Measurements from ENCODE around the gene TUB. TPM values are rescaled to one million over a fixed set of nuclear protein-coding genes. Genes with fewer than 3 reads are reported as not detected.

Gene TUB
- total and polyA plus RNA-seq, 2 donors (not counting 1 experiment from before 2014, with no cell fraction given) = 9.6 to 10.4 TPM

DNA sequence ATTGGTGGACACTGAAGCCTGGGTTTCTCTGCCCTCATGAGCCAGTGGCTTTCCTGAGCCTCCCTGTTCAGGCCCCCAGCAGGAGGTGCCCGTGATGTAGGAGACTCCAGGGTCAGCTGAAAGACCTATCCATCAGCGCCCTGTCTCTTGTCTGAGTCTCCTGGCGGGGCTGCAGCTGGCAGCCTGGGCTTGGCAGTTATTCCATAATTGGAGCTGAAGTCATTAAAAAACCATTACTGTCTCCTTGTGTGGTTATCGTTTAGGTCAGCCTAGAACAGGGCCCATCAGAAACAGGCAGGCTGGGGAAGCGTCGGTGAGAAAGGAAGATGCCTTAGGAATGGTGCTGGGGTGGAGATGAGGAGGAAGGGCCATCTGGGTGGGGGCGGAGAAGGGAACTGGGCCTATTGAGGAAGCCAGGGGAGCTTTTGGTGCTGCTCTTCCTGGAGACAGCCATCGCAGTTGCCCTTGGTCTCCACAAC lies 5.0 kb downstream of the TUB start:
- peak overlapping the region; percentile 13 for H3K4me2 ChIP-seq (ENCODE audit: extremely low read depth, insufficient read depth, low read length)
- no peaks in the 10 kb centered on the region for H3K4me1 ChIP-seq (ENCODE audit: control insufficient read depth, extremely low read depth, insufficient read depth, low read length)
- DNase-seq (ENCODE audit: low read depth in 2 of 2) = peak; percentile 39 to 63
- H3K27ac ChIP-seq (ENCODE audit: insufficient read depth, low read length) = no peak overlapping the region
- H3K9ac ChIP-seq (ENCODE audit: insufficient read depth, low read length) = no peak overlapping the region
- no peaks in the 10 kb centered on the region for H3K27me3 ChIP-seq (ENCODE audit: control insufficient read depth, insufficient read depth, low read length)
- no peaks in the 10 kb centered on the region for H3K79me2 ChIP-seq (ENCODE audit: control insufficient read depth, insufficient read depth, low read length)
- no peak for TF ChIP-seq EZH2 (IDR thresholded peaks at IDR 0.05; ENCODE audit: low read length, missing control alignments)
- TF ChIP-seq, protein P1, sequence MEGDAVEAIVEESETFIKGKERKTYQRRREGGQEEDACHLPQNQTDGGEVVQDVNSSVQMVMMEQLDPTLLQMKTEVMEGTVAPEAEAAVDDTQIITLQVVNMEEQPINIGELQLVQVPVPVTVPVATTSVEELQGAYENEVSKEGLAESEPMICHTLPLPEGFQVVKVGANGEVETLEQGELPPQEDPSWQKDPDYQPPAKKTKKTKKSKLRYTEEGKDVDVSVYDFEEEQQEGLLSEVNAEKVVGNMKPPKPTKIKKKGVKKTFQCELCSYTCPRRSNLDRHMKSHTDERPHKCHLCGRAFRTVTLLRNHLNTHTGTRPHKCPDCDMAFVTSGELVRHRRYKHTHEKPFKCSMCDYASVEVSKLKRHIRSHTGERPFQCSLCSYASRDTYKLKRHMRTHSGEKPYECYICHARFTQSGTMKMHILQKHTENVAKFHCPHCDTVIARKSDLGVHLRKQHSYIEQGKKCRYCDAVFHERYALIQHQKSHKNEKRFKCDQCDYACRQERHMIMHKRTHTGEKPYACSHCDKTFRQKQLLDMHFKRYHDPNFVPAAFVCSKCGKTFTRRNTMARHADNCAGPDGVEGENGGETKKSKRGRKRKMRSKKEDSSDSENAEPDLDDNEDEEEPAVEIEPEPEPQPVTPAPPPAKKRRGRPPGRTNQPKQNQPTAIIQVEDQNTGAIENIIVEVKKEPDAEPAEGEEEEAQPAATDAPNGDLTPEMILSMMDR (conservative IDR thresholded peaks at IDR 0.05 in 1 of 2, IDR thresholded peaks at IDR 0.05 in 1 of 2; ENCODE audit: low read depth in 1 of 2, low read length in 2 of 2) = no peak
- H4K20me1 ChIP-seq (ENCODE audit: control insufficient read depth, extremely low read depth, insufficient read depth, low read length) = no peaks in the 10 kb centered on the region
- no peaks in the 10 kb centered on the region for H3K36me3 ChIP-seq (ENCODE audit: control insufficient read depth, insufficient read depth, low read length)
- no peak overlapping the region for H2AFZ ChIP-seq (ENCODE audit: low read length)
- H3K9me3 ChIP-seq (ENCODE audit: control insufficient read depth, insufficient read depth, low read depth, low read length) = no peaks in the 10 kb centered on the region
- H3K4me3 ChIP-seq (replicated peaks in 1 of 4; ENCODE audit: control extremely low read depth in 1 of 4, insufficient read depth in 1 of 4, low read depth in 3 of 4, low read length in 4 of 4) = no peak overlapping the region

DNA sequence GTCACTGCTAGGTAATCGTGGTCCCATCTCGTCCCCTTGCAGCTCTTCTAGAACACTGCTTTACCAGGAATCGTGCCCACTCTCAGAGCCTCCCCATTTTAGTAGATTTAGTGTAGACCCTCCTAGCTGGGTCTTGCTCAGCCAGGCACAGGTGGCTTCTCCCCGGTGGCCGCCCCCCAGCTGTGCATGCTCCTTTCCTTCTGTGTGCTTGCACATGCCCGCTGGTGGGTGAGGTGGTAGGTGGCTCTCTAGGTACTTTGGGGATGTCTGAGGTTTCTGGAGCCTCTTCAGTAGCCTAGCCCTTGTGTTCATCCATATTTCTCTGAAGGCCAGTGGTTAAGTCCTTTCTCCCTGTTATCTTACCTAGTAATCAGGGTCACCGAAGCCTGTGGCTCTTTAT lies 5.6 kb downstream of the TUB start:
- Histone ChIP-seq H4K20me1 (ENCODE audit: control insufficient read depth, extremely low read depth, insufficient read depth, low read length) (no peaks in the 10 kb centered on the region), H3K4me1 (ENCODE audit: control insufficient read depth, extremely low read depth, insufficient read depth, low read length) (no peaks in the 10 kb centered on the region), H3K36me3 (ENCODE audit: control insufficient read depth, insufficient read depth, low read length) (no peaks in the 10 kb centered on the region), H3K4me2 (ENCODE audit: extremely low read depth, insufficient read depth, low read length) (no peak overlapping the region), H2AFZ (ENCODE audit: low read length) (no peak overlapping the region), H3K4me3 (replicated peaks in 1 of 4; ENCODE audit: control extremely low read depth in 1 of 4, insufficient read depth in 1 of 4, low read depth in 3 of 4, low read length in 4 of 4) (no peak overlapping the region), H3K79me2 (ENCODE audit: control insufficient read depth, insufficient read depth, low read length) (no peaks in the 10 kb centered on the region), H3K9me3 (ENCODE audit: control insufficient read depth, insufficient read depth, low read depth, low read length) (no peaks in the 10 kb centered on the region), H3K27ac (ENCODE audit: insufficient read depth, low read length) (no peak overlapping the region), H3K27me3 (ENCODE audit: control insufficient read depth, insufficient read depth, low read length) (no peaks in the 10 kb centered on the region), H3K9ac (ENCODE audit: insufficient read depth, low read length) (no peak overlapping the region)
- TF ChIP-seq, protein P1 (conservative IDR thresholded peaks at IDR 0.05 in 1 of 2, IDR thresholded peaks at IDR 0.05 in 1 of 2; ENCODE audit: low read depth in 1 of 2, low read length in 2 of 2) = no peak
- no peak for TF ChIP-seq EZH2 (IDR thresholded peaks at IDR 0.05; ENCODE audit: low read length, missing control alignments)
- no peak for DNase-seq (ENCODE audit: low read depth in 2 of 2)

DNA sequence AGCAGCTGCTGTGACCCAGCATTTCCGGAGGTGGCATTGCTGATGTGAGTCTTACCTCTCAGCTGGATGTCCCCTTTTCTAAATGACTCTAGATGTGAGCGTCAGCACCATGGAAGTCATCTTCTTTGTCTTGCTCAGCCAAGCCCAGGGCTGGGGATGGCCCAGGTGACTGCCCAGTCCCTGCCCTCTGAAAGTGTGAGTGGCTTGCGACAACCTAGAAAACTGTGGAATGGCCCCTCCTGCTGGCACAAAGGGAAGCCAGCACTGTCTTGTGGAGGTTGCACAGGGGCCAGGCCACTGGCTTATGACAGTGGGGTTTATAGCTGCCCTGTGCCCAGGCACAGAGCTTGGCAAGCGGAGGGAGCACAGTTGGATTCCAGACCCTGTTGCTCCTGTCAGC lies 6.2 kb downstream of the TUB start:
- TF ChIP-seq, protein P1 (conservative IDR thresholded peaks at IDR 0.05 in 1 of 2, IDR thresholded peaks at IDR 0.05 in 1 of 2; ENCODE audit: low read depth in 1 of 2, low read length in 2 of 2) = no peak
- TF ChIP-seq EZH2 (IDR thresholded peaks at IDR 0.05; ENCODE audit: low read length, missing control alignments) = no peak
- Histone ChIP-seq H4K20me1 (ENCODE audit: control insufficient read depth, extremely low read depth, insufficient read depth, low read length) (no peaks in the 10 kb centered on the region), H3K4me2 (ENCODE audit: extremely low read depth, insufficient read depth, low read length) (no peak overlapping the region)

More for the DNA sequence above, 6.2 kb downstream of the TUB start:
- no peak overlapping the region for H3K27ac ChIP-seq (ENCODE audit: insufficient read depth, low read length)
- no peaks in the 10 kb centered on the region for H3K36me3 ChIP-seq (ENCODE audit: control insufficient read depth, insufficient read depth, low read length)
- no peak for DNase-seq (ENCODE audit: low read depth in 2 of 2)
- H3K4me1 ChIP-seq (ENCODE audit: control insufficient read depth, extremely low read depth, insufficient read depth, low read length) = no peaks in the 10 kb centered on the region
- H3K79me2 ChIP-seq (ENCODE audit: control insufficient read depth, insufficient read depth, low read length) = no peaks in the 10 kb centered on the region
- H3K27me3 ChIP-seq (ENCODE audit: control insufficient read depth, insufficient read depth, low read length) = no peaks in the 10 kb centered on the region
- no peaks in the 10 kb centered on the region for H3K9me3 ChIP-seq (ENCODE audit: control insufficient read depth, insufficient read depth, low read depth, low read length)
- H3K9ac ChIP-seq (ENCODE audit: insufficient read depth, low read length) = no peak overlapping the region
- H2AFZ ChIP-seq (ENCODE audit: low read length) = no peak overlapping the region
- no peak overlapping the region for H3K4me3 ChIP-seq (replicated peaks in 1 of 4; ENCODE audit: control extremely low read depth in 1 of 4, insufficient read depth in 1 of 4, low read depth in 3 of 4, low read length in 4 of 4)

All from fibroblast of lung (primary cell).